Activated CD4-positive, alpha-beta T cell treated with anti-CD3 and anti-CD28 coated beads, Interleukin-2, amount 10 ng/mL, durations not matched to agents 7 days and 5 days (primary cell): Measurements from ENCODE around the gene SLC39A11. TPM values are rescaled to one million over a fixed set of nuclear protein-coding genes. Genes with fewer than 3 reads are reported as not detected.
"Not testable (repeated sequence)": the region's sequence is repeated elsewhere in the genome, so short reads cannot be mapped to it uniquely, and the experiment has no call there.

Source experiments
- CTCF ChIA-PET: fragments of 350-600 bp; sonication (Branson Sonifier 250); formaldehyde crosslinking; loops from one replicate; lab custom pipeline; 2021; ENCODE audit warnings: antibody characterized with exemption; lab: Charles Lee
- POLR2A ChIA-PET: fragments of 350-600 bp; sonication (Branson Sonifier 250); formaldehyde crosslinking; loops from one replicate; lab custom pipeline; 2021; ENCODE audit warnings: antibody characterized with exemption; lab: Charles Lee
- DNase-seq: peaks from one replicate; pipeline ENCODE4 v3.0.0-alpha.2; 2020
- H3K27ac Mint-ChIP-seq: one replicate; pipeline ENCODE4 v1.8.0; 2021; ENCODE audit warnings: mild to moderate bottlenecking, moderate library complexity, mixed read lengths
- H3K27me3 Mint-ChIP-seq: one replicate; pipeline ENCODE4 v1.8.0; 2021; ENCODE audit warnings: mixed read lengths
- H3K36me3 Mint-ChIP-seq: one replicate; pipeline ENCODE4 v1.8.0; 2021; ENCODE audit warnings: low read depth, mixed read lengths
- H3K4me1 Mint-ChIP-seq: one replicate; pipeline ENCODE4 v1.8.0; 2021; ENCODE audit warnings: mixed read lengths
- H3K4me3 Mint-ChIP-seq: one replicate; pipeline ENCODE4 v1.8.0; 2021; ENCODE audit warnings: mild to moderate bottlenecking, moderate library complexity, mixed read lengths
- H3K9me3 Mint-ChIP-seq: one replicate; pipeline ENCODE4 v1.8.0; 2021; ENCODE audit warnings: mixed read lengths
- total RNA-seq, 2 experiments: library from RNA; stranded (reverse); gene quantifications; one replicate each; pipeline ENCODE4 v1.2.3, GENCODE V29; 2021

The SLC39A11 gene
- total RNA-seq, 2 experiments from 2014 or later, result 19.5 to 23.4 TPM

DNA sequence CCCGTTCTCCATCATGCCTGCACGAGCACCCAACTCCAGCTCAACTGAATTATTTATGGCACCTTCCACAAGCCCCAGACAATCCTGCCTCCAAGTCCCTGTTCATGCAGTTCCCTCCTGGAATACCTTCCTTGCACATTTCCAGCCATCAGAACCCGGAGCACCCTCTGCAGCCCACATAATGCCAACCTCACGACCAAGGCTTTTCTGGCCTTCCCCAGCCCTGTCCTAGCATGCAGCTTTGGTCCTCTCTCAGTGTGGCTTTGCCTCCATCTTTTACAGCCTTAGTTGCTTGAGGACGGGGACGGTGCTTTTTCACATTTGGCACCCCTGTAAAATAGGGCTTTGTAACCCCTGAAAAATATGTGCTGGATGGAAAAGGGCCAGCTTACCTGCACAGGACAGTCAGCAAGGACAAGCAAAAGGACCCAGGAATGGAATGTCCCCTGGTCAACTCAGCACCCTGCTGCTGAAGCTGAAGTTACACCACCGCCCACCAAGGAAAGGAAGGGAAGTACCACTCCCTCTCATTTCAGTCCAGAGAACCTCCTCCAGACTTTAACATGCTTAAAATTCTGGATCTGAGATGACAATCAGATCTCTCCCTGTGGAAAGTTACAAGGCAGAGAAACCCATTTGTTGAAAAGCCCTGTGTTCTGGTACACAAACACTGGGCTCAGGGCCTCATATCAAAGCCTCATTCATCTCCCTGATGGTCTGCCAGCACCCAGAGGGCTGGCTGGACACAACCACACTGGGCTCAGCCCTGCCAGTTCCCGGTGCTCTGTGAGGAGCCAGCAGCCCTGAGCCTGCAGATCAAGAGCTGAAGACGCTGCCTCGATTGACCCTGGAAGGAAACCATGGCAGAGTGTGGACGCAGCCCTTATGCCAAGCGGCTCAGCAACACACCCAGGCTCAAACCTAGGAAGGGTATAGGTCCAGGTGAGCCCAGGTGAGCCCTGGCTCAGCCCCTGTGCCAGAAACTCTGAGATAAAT is 2.9 kb downstream of the SLC39A11 start:
- peaks cover 23% of the 10 kb centered on the region for H3K4me1 Mint-ChIP-seq
- H3K36me3 Mint-ChIP-seq, result peaks cover 24% of the 10 kb centered on the region
- CTCF ChIA-PET, result no interaction called here
- H3K27ac Mint-ChIP-seq, result no peak overlapping the region
- no peak overlapping the region for H3K4me3 Mint-ChIP-seq
- no peaks in the 10 kb centered on the region for H3K27me3 Mint-ChIP-seq
- POLR2A ChIA-PET, result no interaction called here
- H3K9me3 Mint-ChIP-seq, result no peaks in the 10 kb centered on the region
- DNase-seq, result no peak

- no peaks in the 10 kb centered on the region for H3K27me3 Mint-ChIP-seq
- H3K36me3 Mint-ChIP-seq, result peaks cover 35% of the 10 kb centered on the region
- POLR2A ChIA-PET, result no interaction called here
- no peak overlapping the region for H3K27ac Mint-ChIP-seq
- H3K9me3 Mint-ChIP-seq, result peaks cover 3% of the 10 kb centered on the region
- peaks cover 20% of the 10 kb centered on the region for H3K4me1 Mint-ChIP-seq
- no peak overlapping the region for H3K4me3 Mint-ChIP-seq
- no peak for DNase-seq
- CTCF ChIA-PET, result no interaction called here
Observed at GRCh38 chr17:73088561-73088960, 3.9 kb downstream of the SLC39A11 start.

- Mint-ChIP-seq H3K27ac (no peak overlapping the region), H3K4me3 (no peak overlapping the region), H3K36me3 (peaks cover 61% of the 10 kb centered on the region), H3K4me1 (no peaks in the 10 kb centered on the region), H3K27me3 (no peaks in the 10 kb centered on the region), H3K9me3 (peaks cover 13% of the 10 kb centered on the region)
- CTCF ChIA-PET, result no interaction called here
- no peak for DNase-seq
- POLR2A ChIA-PET, result no interaction called here
Observed at GRCh38 chr17:73083432-73083831, 9.1 kb downstream of the SLC39A11 start.

- Mint-ChIP-seq H3K9me3 (peaks cover 3% of the 10 kb centered on the region), H3K4me1 (no peaks in the 10 kb centered on the region), H3K27me3 (no peaks in the 10 kb centered on the region), H3K4me3 (no peak overlapping the region), H3K36me3 (peaks cover 18% of the 10 kb centered on the region), H3K27ac (no peak overlapping the region)
- no peak for DNase-seq
- POLR2A ChIA-PET, result no interaction called here
- CTCF ChIA-PET, result no interaction called here
Observed at GRCh38 chr17:73074566-73074965, 17.9 kb downstream of the SLC39A11 start.

DNA sequence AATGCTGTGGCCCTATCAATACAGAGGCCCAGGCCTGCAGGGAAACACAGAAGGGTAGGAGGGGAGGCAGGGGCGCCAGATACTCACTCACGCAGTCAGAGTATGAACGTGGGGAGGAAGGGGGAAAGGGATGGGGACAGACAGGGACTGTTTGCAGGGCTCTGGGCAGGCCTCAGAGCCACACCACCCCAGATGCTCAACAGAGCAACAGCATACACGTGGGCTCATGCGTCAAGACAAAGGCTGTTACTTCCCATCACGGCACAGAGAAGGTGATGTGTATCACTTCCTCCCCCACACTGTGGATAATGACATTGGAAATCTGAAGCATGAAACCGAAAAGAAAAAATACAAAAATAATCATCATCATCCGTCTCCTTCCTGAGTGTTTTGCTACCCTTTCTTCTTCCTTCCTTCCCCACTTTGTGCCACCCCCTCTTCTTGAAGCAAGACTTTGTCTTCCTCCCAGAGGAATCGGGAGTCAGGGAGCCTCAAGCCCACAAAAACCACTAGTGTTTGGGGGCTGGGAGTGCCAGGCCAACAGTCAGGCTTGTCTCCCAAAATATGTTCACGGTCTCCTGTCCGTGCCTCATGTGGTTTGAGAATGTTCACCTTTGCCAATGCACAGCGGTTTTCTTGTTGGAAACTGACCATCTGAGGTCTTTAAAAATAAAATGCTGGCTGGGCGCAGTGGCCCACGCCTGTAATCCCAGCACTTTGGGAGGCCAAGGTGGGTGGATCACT is 20.1 kb downstream of the SLC39A11 start:
- Mint-ChIP-seq H3K9me3 (peaks cover 9% of the 10 kb centered on the region), H3K4me3 (no peak overlapping the region), H3K4me1 (no peaks in the 10 kb centered on the region), H3K36me3 (peaks cover 14% of the 10 kb centered on the region), H3K27me3 (no peaks in the 10 kb centered on the region), H3K27ac (no peak overlapping the region)
- ChIA-PET CTCF (no interaction called here), POLR2A (no interaction called here)
- no peak for DNase-seq

DNA sequence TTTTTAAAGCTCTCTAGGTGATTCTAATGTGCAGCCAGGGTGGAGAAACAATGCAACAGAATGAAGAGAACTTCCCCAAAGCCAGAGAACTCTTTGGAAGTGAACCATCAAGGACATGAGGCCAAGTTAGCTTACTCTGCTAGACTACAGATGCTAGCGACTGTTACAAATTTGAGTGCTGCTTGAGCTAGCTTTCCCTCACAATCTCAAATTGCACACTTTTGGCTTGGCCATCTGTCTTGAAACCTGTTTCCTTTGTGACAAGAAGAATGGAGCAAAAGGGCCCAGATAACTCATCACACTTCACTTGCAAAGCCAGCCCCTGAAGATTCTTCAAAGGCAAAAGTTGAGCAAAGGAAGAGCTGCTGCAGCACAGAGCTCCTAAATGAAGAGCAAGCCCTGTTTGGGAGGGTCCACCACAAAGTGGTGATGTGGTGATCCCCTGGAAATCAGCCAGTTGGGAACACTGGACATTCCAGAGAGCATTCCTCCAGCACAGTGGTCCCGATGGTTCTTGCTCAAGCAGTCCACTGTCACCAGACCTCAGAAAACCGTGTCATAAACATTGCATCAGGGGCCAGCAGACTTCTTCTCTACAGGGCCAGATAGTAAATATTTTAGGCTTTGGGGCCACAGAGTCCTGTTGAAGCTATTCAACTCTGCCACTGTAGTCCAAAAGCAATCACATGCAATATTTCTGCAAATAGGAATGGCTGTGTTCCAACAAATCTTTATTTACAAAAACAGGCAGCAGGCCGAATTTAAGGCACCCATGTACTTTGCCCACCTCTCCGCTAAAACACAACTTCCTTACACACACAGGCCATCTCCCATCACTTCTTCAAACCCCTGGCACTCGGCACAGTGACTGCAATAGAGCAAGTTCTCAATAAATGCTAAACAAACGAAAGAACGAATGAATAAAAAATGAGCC is 21.2 kb downstream of the SLC39A11 start:
- H3K27me3 Mint-ChIP-seq, result no peaks in the 10 kb centered on the region
- H3K36me3 Mint-ChIP-seq, result peaks cover 14% of the 10 kb centered on the region

DNA sequence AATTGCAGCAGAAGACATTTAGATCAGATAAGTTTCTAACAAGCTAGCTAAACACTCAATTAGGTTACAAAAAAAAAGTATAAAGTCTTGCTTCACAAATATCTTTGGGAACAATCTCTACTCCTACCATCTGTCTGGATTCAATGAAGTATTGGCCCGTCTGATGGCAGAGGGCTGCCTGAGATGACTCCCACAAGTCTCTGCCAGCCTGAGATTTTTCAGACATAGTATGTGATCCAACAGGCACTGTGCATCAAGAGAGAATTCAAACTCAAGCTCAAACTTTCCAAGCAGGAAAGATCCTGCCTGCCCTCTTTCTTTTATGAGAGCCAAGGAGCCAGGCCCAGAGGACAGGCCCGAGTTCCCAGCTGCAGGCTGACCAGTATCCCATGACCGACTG is 22.6 kb downstream of the SLC39A11 start:
- Mint-ChIP-seq H3K36me3 (peaks cover 16% of the 10 kb centered on the region), H3K9me3 (peaks cover 9% of the 10 kb centered on the region), H3K27ac (no peak overlapping the region), H3K27me3 (no peaks in the 10 kb centered on the region), H3K4me1 (no peaks in the 10 kb centered on the region), H3K4me3 (no peak overlapping the region)
- CTCF ChIA-PET, result no interaction called here
- no peak for DNase-seq
- POLR2A ChIA-PET, result no interaction called here

More for the DNA sequence above, 21.2 kb downstream of the SLC39A11 start:
- Mint-ChIP-seq H3K4me3 (no peak overlapping the region), H3K27ac (no peak overlapping the region), H3K4me1 (no peaks in the 10 kb centered on the region), H3K9me3 (peaks cover 9% of the 10 kb centered on the region)
- no peak for DNase-seq
- ChIA-PET POLR2A (interaction anchor here (0.8 kb wide), 1 partner anchor 1042 kb away, joined by 3 read pairs; no protein-coding TSS in a partner anchor), CTCF (interaction anchor here (0.6 kb wide), 1 partner anchor 34 kb away, joined by 3 read pairs; no protein-coding TSS in a partner anchor)

DNA sequence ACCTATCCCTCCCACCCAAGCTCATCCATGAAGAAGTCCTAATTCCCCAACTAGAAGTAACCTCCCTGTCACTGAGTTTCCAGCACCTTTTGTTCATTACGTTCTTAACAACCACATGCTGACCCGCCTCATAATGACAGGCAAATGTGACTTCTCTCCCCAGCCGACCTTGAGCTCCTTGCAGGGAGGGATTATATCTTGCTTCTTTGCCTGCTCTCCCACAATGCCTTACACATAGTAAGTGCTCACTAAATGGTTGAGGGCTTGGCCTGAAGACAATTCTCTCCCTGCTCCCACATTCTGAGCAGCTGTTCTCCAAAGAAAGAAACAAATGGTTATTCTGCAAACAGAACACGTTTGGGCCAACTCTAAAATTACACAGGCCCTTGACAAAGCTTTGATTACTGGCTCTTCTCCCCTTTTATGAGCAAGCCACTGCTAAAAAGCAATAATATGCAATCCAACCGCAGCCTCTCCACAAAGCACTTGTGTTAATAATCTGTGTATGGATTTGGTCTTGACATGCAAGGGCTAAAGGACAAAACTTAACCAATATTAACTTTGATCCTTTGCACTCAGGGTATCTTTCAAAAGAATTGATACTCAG is 23.2 kb downstream of the SLC39A11 start:
- DNase-seq, result no peak
- POLR2A ChIA-PET, result no interaction called here
- peaks cover 9% of the 10 kb centered on the region for H3K9me3 Mint-ChIP-seq
- H3K4me3 Mint-ChIP-seq, result no peak overlapping the region
- CTCF ChIA-PET, result no interaction called here
- no peaks in the 10 kb centered on the region for H3K27me3 Mint-ChIP-seq
- H3K4me1 Mint-ChIP-seq, result peaks cover under 1% of the 10 kb centered on the region
- no peak overlapping the region for H3K27ac Mint-ChIP-seq
- peaks cover 16% of the 10 kb centered on the region for H3K36me3 Mint-ChIP-seq

DNA sequence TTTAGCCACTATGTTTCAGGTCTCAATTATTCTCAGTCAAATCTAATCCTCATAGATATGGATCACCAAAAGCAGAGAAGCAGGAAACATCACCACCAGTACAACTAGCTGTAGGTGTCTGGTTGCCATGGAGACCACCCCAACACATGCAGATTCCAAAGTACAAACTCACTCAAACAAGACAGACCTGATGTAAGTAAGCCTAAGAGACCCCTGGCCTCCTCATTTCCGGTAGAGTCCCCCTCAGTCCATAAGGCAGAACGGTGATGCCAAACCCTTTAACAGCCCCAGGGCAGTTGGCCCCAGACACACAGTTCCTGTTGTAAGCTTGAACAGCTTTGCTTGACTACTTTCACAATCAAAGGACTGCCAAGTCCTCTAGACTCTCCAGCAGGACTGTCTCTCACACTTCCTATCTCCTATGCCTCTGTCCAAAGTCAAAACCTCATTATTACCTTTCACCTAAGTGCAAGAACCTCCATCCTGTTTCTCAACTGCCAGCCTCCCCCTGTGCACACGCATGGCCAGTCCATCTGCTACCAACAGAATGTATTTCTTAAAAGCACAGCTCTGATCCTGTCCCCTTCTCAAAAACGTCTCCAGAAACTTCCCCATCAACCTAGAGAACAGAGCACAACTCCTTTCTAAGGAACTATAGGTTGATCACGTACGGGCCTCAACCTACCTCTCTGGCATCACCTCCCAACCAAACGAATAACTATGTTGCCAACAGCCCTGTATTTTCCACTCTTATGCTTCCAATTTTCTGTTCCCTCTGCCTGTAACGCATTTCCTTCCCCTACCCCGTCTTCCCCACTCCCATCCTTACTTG is 23.9 kb downstream of the SLC39A11 start:
- ChIA-PET CTCF (no interaction called here), POLR2A (no interaction called here)
- Mint-ChIP-seq H3K9me3 (peaks cover 9% of the 10 kb centered on the region), H3K4me1 (peaks cover 1% of the 10 kb centered on the region), H3K27me3 (no peaks in the 10 kb centered on the region), H3K4me3 (no peak overlapping the region), H3K36me3 (peaks cover 16% of the 10 kb centered on the region), H3K27ac (no peak overlapping the region)
- no peak for DNase-seq

DNA sequence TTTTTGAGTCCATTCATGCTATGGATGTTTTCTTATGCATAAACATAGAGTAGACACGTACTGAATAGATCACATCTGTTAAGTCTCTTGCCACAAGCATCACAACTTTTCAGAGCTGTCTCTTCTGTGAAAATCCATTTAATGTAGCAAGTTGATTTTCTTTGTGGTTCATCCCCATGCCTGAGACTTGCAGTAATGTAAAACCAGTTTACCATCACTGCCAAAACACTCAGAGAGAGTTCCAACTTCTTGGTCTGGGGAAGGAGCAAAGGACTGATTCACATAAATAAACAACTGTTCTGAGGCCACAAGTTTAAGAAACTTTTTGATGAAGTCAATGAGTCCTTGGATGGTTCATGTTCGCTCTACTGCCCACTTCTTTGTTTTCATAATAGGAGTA is 24.8 kb downstream of the SLC39A11 start:
- H3K9me3 Mint-ChIP-seq, H3K4me3 Mint-ChIP-seq, CTCF ChIA-PET, H3K27me3 Mint-ChIP-seq, DNase-seq, H3K4me1 Mint-ChIP-seq, POLR2A ChIA-PET, H3K27ac Mint-ChIP-seq: not testable (repeated sequence)
- peaks cover 16% of the 10 kb centered on the region for H3K36me3 Mint-ChIP-seq

DNA sequence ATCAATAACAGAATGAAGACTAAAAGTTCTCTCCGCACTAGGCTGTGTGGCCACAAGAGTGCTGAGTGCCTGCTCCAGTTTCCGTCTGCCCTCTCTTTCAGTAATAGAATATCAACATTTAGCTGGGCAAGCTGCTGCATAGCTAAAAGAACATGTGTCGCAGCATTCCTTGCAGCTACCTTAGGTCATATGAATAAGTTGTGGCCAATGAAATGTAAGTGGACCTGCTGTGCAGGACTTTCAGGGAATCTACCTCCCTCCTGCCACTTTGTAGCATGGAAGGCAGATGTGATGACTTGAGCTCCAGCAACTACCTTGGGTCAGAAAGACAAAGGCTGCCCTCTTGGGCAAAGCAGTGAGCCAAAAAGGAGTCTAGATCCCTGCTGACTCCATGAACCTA is 25.4 kb downstream of the SLC39A11 start:
- POLR2A ChIA-PET, result no interaction called here
- DNase-seq, result no peak
- Mint-ChIP-seq H3K27me3 (no peaks in the 10 kb centered on the region), H3K4me3 (no peak overlapping the region), H3K4me1 (peaks cover 1% of the 10 kb centered on the region), H3K9me3 (peaks cover 9% of the 10 kb centered on the region), H3K27ac (no peak overlapping the region), H3K36me3 (peaks cover 13% of the 10 kb centered on the region)
- CTCF ChIA-PET, result no interaction called here
